CD14-positive monocyte (primary cell): ENCODE data around the gene BCAN. TPM values are rescaled to one million over a fixed set of nuclear protein-coding genes. Genes with fewer than 3 reads are reported as not detected.

Experiments
- DNase-seq, 3 donors: peaks; one replicate each; pipeline ENCODE4 v3.0.0-alpha.2; 2011 to 2022
- H2AFZ ChIP-seq: 2 replicates; pipeline ENCODE4 v1.6.0; 2012; ENCODE audit warnings: mild to moderate bottlenecking, low read depth, low read length, inconsistent platforms; ENCODE audit not compliant: insufficient read depth, poor library complexity, severe bottlenecking
- H3K27ac ChIP-seq, 2 donors: 1 replicate in 1 of 2; 2 replicates in 1 of 2; pipeline ENCODE4 v1.5.1; 2012 to 2013; ENCODE audit warnings: low read length in 2 of 2, control low read depth in 1 of 2, inconsistent platforms in 1 of 2, low read depth in 1 of 2, mild to moderate bottlenecking in 1 of 2
- H3K27me3 ChIP-seq, 2 donors: one replicate each; pipeline versions ENCODE4 v1.6.0 to v1.6.1; 2011 to 2013; ENCODE audit warnings: low read length in 2 of 2; ENCODE audit not compliant: control insufficient read depth in 2 of 2, insufficient read depth in 2 of 2
- H3K36me3 ChIP-seq, 2 donors: replicated peaks in 1 of 2; 1 replicate in 1 of 2; 2 replicates in 1 of 2; pipeline versions ENCODE4 v1.5.1 to v1.6.1; 2012 to 2013; ENCODE audit warnings: low read length in 2 of 2, control low read depth in 1 of 2, inconsistent platforms in 1 of 2, mild to moderate bottlenecking in 1 of 2; ENCODE audit not compliant: insufficient read depth in 2 of 2, control insufficient read depth in 1 of 2
- H3K4me1 ChIP-seq, 2 donors: 1 replicate in 1 of 2; 2 replicates in 1 of 2; pipeline versions ENCODE4 v1.5.1 to v1.6.1; 2012 to 2013; ENCODE audit warnings: low read length in 2 of 2, control low read depth in 1 of 2, inconsistent platforms in 1 of 2, mild to moderate bottlenecking in 1 of 2, moderate library complexity in 1 of 2; ENCODE audit not compliant: insufficient read depth in 2 of 2, control insufficient read depth in 1 of 2
- H3K4me2 ChIP-seq: replicated peaks from 2 replicates; pipeline ENCODE3; 2012; ENCODE audit warnings: low read length, moderate library complexity, mild to moderate bottlenecking; ENCODE audit not compliant: poor library complexity, severe bottlenecking; ENCODE audit errors: extremely low read depth
- H3K4me3 ChIP-seq, 3 experiments: fragments of 200-600 bp in 1 of 3; sonication (generic) in 1 of 3; replicated peaks in 1 of 3; 1 replicate in 2 of 3; 2 replicates in 1 of 3; pipeline ENCODE4 v1.5.1; 2011 to 2013; ENCODE audit warnings: low read length in 3 of 3, mild to moderate bottlenecking in 3 of 3, control low read depth in 2 of 3, low read depth in 2 of 3, inconsistent platforms in 1 of 3, moderate library complexity in 1 of 3
- H3K79me2 ChIP-seq: 2 replicates; pipeline ENCODE4 v1.6.0; 2012; ENCODE audit warnings: mild to moderate bottlenecking, control low read depth, inconsistent platforms, low read length, moderate library complexity; ENCODE audit not compliant: insufficient read depth
- H3K9ac ChIP-seq: 2 replicates; pipeline ENCODE4 v1.6.0; 2017; ENCODE audit warnings: low read length, mild to moderate bottlenecking; ENCODE audit not compliant: insufficient read depth, poor library complexity, severe bottlenecking
- H3K9me3 ChIP-seq, 2 donors: replicated peaks in 1 of 2; 1 replicate in 1 of 2; 2 replicates in 1 of 2; pipeline versions ENCODE4 v1.5.1 to v1.6.1; 2012 to 2013; ENCODE audit warnings: low read length in 2 of 2, control low read depth in 1 of 2; ENCODE audit not compliant: control insufficient read depth in 1 of 2, insufficient read depth in 1 of 2
- H4K20me1 ChIP-seq: 2 replicates; pipeline ENCODE4 v1.6.0; 2012; ENCODE audit warnings: mild to moderate bottlenecking, low read length, control low read depth, moderate library complexity; ENCODE audit not compliant: insufficient read depth
- H3K27ac Mint-ChIP-seq, 7 donors: one replicate each; pipeline ENCODE4 v1.8.0; 2020; ENCODE audit warnings: mild to moderate bottlenecking in 7 of 7, mixed read lengths in 7 of 7, moderate library complexity in 6 of 7, inconsistent platforms in 2 of 7
- H3K27me3 Mint-ChIP-seq, 3 donors: one replicate each; pipeline ENCODE4 v1.8.0; 2021 to 2022; ENCODE audit warnings: low read depth in 3 of 3, mild to moderate bottlenecking in 3 of 3, mixed read lengths in 3 of 3, moderate library complexity in 3 of 3, inconsistent platforms in 1 of 3
- H3K36me3 Mint-ChIP-seq, 2 donors: one replicate each; pipeline ENCODE4 v1.8.0; 2020; ENCODE audit warnings: mixed read lengths in 2 of 2, inconsistent platforms in 1 of 2, mild to moderate bottlenecking in 1 of 2
- H3K4me1 Mint-ChIP-seq: one replicate; pipeline ENCODE4 v1.8.0; 2020; ENCODE audit warnings: mild to moderate bottlenecking, mixed read lengths
- H3K4me3 Mint-ChIP-seq, 2 donors: one replicate each; pipeline ENCODE4 v1.8.0; 2020; ENCODE audit warnings: mild to moderate bottlenecking in 2 of 2, mixed read lengths in 2 of 2, moderate library complexity in 1 of 2
- H3K9me3 Mint-ChIP-seq, 7 donors: one replicate each; pipeline ENCODE4 v1.8.0; 2020 to 2022; ENCODE audit warnings: mixed read lengths in 7 of 7, mild to moderate bottlenecking in 6 of 7, moderate library complexity in 6 of 7, inconsistent platforms in 2 of 7
- CTCF ChIP-seq: fragments of 200-600 bp; IDR thresholded peaks from one replicate; pipeline ENCODE4 v1.8.0; 2022; ENCODE audit warnings: antibody characterized with exemption, mild to moderate bottlenecking
- WGBS: methylation state at CpG from one replicate; pipeline ENCODE4 v1.1.5; 2013; ENCODE audit warnings: missing lambda C conversion rate; ENCODE audit not compliant: insufficient coverage; 5-methylcytosine and 5-hydroxymethylcytosine counted together
- intact Hi-C, 2 donors: fragments of 100-400 bp; cut with micrococcal nuclease; formaldehyde crosslinking; loops; one replicate each; pipeline versions ENCODE4 v1.15.0 to v1.15.1; 2023
- polyA plus RNA-seq, 3 donors: library from polyadenylated mRNA; depleted of rRNA in 1 of 3; unstranded in 2 of 3; stranded (reverse) in 1 of 3; fragments of 300-500 nt in 2 of 3; fragments of >200 nt in 1 of 3; fragmentation: Illumina TruSeq in 2 of 3; gene quantifications; 1 replicate in 2 of 3; 2 replicates in 1 of 3; pipeline ENCODE4 v1.2.3, GENCODE V29; 2012 to 2021

The BCAN gene
- polyA plus RNA-seq, 3 donors: not detected

DNA sequence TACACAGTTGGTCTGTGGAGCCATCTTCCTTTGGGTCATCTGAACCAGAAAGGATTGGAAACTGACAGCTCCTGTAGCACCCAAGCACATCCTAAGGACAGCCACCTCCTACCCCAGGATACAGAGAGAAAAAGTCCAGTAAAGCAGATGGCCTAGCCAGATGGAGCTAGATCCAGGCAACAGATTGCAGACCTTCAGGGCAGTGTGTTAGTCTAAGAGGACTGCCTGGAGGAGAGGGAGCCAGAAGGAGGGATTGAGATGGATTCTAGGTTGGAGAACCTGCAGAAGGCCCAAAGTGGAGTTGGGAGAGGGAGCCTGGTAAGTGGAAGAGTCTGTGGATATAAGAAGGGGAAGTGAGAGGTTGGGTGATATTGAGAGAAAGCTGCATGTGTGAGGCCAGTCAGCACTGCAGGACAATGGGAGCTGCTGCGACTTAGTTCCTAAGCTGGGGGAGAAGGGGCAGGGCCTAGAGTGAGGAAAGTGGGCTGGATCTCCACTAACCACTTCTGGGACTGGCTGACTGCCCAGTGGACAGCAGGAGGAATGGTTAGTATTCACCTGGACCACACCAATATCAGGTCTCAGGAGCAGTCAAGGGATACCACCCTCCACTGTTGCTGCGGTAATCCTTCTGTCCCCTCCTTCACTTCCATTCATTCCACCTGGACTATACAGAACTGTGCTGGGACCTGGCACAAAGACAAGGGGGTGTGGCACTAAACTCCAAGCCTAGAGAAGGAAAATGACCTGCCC, 13.4 kb downstream of the BCAN start:
- Mint-ChIP-seq H3K27me3 (peaks cover 61 to 77% (median 72%) of the 10 kb centered on the region in 3 donors), H3K4me3 (peak overlapping the region in 1 of 2 donors; percentile 88), H3K9me3 (peaks cover 0 to 18% (median 7%) of the 10 kb centered on the region in 7 donors), H3K27ac (no peak overlapping the region), H3K36me3 (peaks cover 0 to 3% of the 10 kb centered on the region in 2 donors), H3K4me1 (peaks cover 29% of the 10 kb centered on the region)
- H2AFZ ChIP-seq: no peak overlapping the region
- 67% methylated on average over 2 of the region's 2 CpGs for WGBS
- H3K4me3 ChIP-seq: no peak overlapping the region
- TF ChIP-seq CTCF: no peak
- H4K20me1 ChIP-seq: no peaks in the 10 kb centered on the region
- intact Hi-C loops: no loop called here
- H3K9ac ChIP-seq: no peak overlapping the region
- H3K27ac ChIP-seq: no peak overlapping the region
- no peaks in the 10 kb centered on the region for H3K79me2 ChIP-seq
- H3K27me3 ChIP-seq: peaks cover 30 to 57% of the 10 kb centered on the region in 2 donors
- H3K9me3 ChIP-seq: peaks cover 0 to 15% of the 10 kb centered on the region in 2 donors
- H3K4me1 ChIP-seq: peaks cover 28 to 31% of the 10 kb centered on the region in 2 donors
- no peak for DNase-seq
- no peaks in the 10 kb centered on the region for H3K36me3 ChIP-seq
- no peak overlapping the region for H3K4me2 ChIP-seq

DNA sequence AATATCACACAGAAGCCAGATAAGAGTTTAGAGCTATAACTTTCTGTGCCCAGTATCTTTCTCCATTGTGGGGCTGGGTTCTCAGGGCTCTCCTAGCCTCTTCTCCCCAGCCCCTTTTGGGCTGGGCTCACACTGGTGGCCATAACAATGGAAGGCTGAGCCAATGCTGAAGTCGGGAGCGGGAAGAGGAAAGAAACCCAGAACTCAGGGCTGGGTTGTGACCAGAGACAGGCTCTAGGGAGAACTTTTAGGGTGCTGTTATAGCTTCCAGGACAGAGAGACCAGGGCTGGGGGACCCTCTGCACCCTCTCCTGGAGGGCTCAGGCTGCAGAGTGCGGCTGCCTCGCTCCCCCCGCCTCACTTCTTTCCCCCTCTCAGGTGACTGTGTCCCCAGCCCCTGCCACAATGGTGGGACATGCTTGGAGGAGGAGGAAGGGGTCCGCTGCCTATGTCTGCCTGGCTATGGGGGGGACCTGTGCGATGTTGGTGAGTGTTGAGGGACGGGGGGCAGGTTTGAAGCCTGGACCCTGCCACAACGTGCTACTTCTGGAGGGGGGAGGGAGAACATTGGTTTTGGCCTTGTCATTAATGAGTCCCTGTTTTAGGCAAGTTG, 14.1 kb downstream of the BCAN start:
- no peaks in the 10 kb centered on the region for H3K79me2 ChIP-seq
- H3K4me1 Mint-ChIP-seq: peaks cover 36% of the 10 kb centered on the region
- H3K4me3 ChIP-seq: no peak overlapping the region
- intact Hi-C loops: loop anchor here in 1 of 2 donors (2.0 kb wide), 1 partner anchor 29 kb away; no protein-coding TSS in a partner anchor
- H3K9me3 ChIP-seq: peaks cover 0 to 15% of the 10 kb centered on the region in 2 donors
- peak overlapping the region in 1 of 2 donors; percentile 88 for H3K4me3 Mint-ChIP-seq
- no peak overlapping the region for H3K4me2 ChIP-seq
- H3K9me3 Mint-ChIP-seq: peaks cover 0 to 18% (median 7%) of the 10 kb centered on the region in 7 donors
- no peaks in the 10 kb centered on the region for H3K36me3 ChIP-seq
- WGBS: no CpG with 5 or more reads among the region's 9 CpGs
- H3K9ac ChIP-seq: no peak overlapping the region
- no peaks in the 10 kb centered on the region for H4K20me1 ChIP-seq
- peak overlapping the region in 1 of 7 donors; percentile 46 for H3K27ac Mint-ChIP-seq
- no peak overlapping the region for H3K27ac ChIP-seq
- H3K36me3 Mint-ChIP-seq: peaks cover 0 to 3% of the 10 kb centered on the region in 2 donors
- TF ChIP-seq CTCF: no peak
- peaks cover 30 to 56% of the 10 kb centered on the region in 2 donors for H3K27me3 ChIP-seq
- DNase-seq: no peak
- H2AFZ ChIP-seq: no peak overlapping the region
- peaks cover 55 to 71% (median 68%) of the 10 kb centered on the region in 3 donors for H3K27me3 Mint-ChIP-seq
- H3K4me1 ChIP-seq: peaks cover 35 to 38% of the 10 kb centered on the region in 2 donors
